Adrenal gland (tissue), 12 donors: Measurements from ENCODE around the gene BBC3. TPM values are rescaled to one million over a fixed set of nuclear protein-coding genes. Genes with fewer than 3 reads are reported as not detected.

Experiments
- DNase-seq, 7 donors: peaks; one replicate each; pipeline ENCODE4 v3.0.0-alpha.2; 2019 to 2020
- H3K27ac ChIP-seq, 5 donors: fragments of 200-600 bp; sonication (generic) in 4 of 5; 1 replicate in 3 of 5; 2 replicates in 2 of 5; pipeline versions ENCODE4 v1.5.1 to v1.8.0; 2016 to 2020; ENCODE audit warnings: mild to moderate bottlenecking in 1 of 5
- H3K27me3 ChIP-seq: fragments of 200-600 bp; 2 replicates; pipeline ENCODE4 v1.8.0; 2021
- H3K36me3 ChIP-seq, 2 donors: fragments of 200-600 bp; replicated peaks in 1 of 2; 1 replicate in 1 of 2; 2 replicates in 1 of 2; pipeline versions ENCODE4 v1.5.1 to v1.8.0; 2018 to 2022
- H3K4me1 ChIP-seq, 2 donors: fragments of 200-600 bp; replicated peaks in 1 of 2; 1 replicate in 1 of 2; 2 replicates in 1 of 2; pipeline versions ENCODE4 v1.5.1 to v1.8.0; 2018 to 2021
- H3K4me3 ChIP-seq, 4 donors: fragments of 200-600 bp; sonication (generic) in 3 of 4; one replicate each; pipeline ENCODE4 v1.5.1; 2016 to 2018
- H3K9me3 ChIP-seq, 3 donors: fragments of 200-600 bp; sonication (generic) in 1 of 3; replicated peaks in 1 of 3; 1 replicate in 2 of 3; 2 replicates in 1 of 3; pipeline versions ENCODE4 v1.5.1 to v1.8.0; 2016 to 2021
- POLR2A ChIP-seq, 2 donors: fragments of 450-650 bp; IDR thresholded peaks; one replicate each; pipeline ENCODE4 v1.6.1; 2017; ENCODE audit warnings: antibody characterized with exemption in 2 of 2, mild to moderate bottlenecking in 2 of 2, moderate library complexity in 1 of 2
- WGBS, 4 donors: extraction: QIAGEN DNeasy Blood & Tissue Kit in 2 of 4; methylation state at CpG; one replicate each; pipeline versions ENCODE4 v1.1.5 to v1.1.7; 2013 to 2017; 5-methylcytosine and 5-hydroxymethylcytosine counted together
- intact Hi-C, 2 donors: fragments of 100-400 bp; cut with DNase I; formaldehyde crosslinking; loops; one replicate each; pipeline versions ENCODE4 v1.14.1 to v1.15.0; 2022 to 2023
- microRNA counts, 2 donors: library from miRNA; unstranded; fragments of <30 nt; microRNA quantifications; one replicate each; lab custom pipeline; 2016
- microRNA-seq, 3 donors: library from miRNA; unstranded; fragments of <30 nt; microRNA quantifications; one replicate each; pipeline ENCODE4, GENCODE V29; 2017 to 2020
- polyA plus RNA-seq, 3 donors: library from polyadenylated mRNA; stranded (reverse); fragments of 200-250 nt in 2 of 3; fragments of 350-450 nt in 1 of 3; fragmentation: Illumina TruSeq in 1 of 3; extraction: RNeasy Lipid Tissue Mini Kit (QIAGEN cat#74804) in 1 of 3; gene quantifications; one replicate each; pipeline ENCODE4 v1.2.3, GENCODE V29; 2013 to 2014
- small RNA-seq, 2 donors: library from RNA; depleted of rRNA; stranded (forward); fragments of <200 nt; gene quantifications; one replicate each; pipeline ENCODE3, GENCODE V24; 2016
- total RNA-seq, 9 donors: library from RNA; depleted of rRNA in 4 of 9; stranded (reverse); fragments of >200 nt in 4 of 9; fragments of 120-200 nt in 1 of 9; fragmentation: NEBNext Ultra II Directional in 1 of 9; extraction: Animal tissue kit (Norgen Biotek cat#: 25700) in 1 of 9; gene quantifications; one replicate each; pipeline versions ENCODE4 v1.1.0 to v1.2.4, GENCODE V29; 2013 to 2023
- TF ChIP-seq, protein P1 (sequence below), 6 experiments: fragments of 450-650 bp in 4 of 6; fragments of 200-600 bp in 2 of 6; sonication (generic) in 1 of 6; IDR thresholded peaks; 1 replicate in 5 of 6; 2 replicates in 1 of 6; pipeline versions ENCODE4 v1.5.1 to v1.8.0; 2016 to 2021; ENCODE audit warnings: antibody characterized with exemption in 6 of 6, mild to moderate bottlenecking in 2 of 6, moderate library complexity in 1 of 6
- donor health status: healthy with polysubstance abuse.
- donor health status: Bipolar disorder and iron deficiency.
- donor health status: DM: yes; HTN: yes; CAD: no.
- donor health status: DM: no; HTN: no; CAD: no.
- donor health status: DM: no; HTN: no; CAD: no.
- donor health status: DM: yes; HTN: yes; CAD: no.

BBC3 gene
- total and polyA plus RNA-seq, 12 donors = 0.27 to 17.9 (median 7.5) TPM

DNA sequence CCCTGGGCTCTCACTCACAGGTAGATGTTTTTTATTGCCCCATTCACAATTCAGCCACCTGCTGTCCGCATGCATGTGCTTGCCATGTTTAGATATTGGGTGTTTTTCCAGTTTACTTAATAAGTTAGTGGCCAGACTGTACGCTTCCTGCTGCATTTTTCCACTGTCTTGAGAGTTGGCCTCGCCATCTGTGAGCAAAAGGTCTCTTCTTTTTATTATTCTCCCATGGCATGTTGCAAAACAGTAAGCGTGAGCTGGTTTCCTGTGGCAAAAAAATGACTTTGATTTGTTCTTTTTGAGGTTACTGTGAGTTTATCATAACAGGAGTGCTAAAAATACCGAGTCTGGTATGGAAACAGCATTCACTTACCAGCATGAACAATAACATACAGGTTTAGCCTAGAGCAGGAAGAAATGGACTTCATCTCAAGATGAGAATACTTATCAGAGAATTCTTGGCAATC, 54.3 kb downstream of the BBC3 start:
- peaks cover 0 to 21% of the 10 kb centered on the region in 2 donors for H3K36me3 ChIP-seq
- no peaks in the 10 kb centered on the region for H3K27me3 ChIP-seq
- peaks cover 0 to 17% of the 10 kb centered on the region in 2 donors for H3K4me1 ChIP-seq
- intact Hi-C loops = no loop called here
- no peaks in the 10 kb centered on the region for H3K9me3 ChIP-seq
- peak in 5 of 7 donors; percentile 19 to 66 (median 28) for DNase-seq
- no peak for TF ChIP-seq POLR2A (IDR thresholded peaks at IDR 0.05)
- TF ChIP-seq, protein P1, sequence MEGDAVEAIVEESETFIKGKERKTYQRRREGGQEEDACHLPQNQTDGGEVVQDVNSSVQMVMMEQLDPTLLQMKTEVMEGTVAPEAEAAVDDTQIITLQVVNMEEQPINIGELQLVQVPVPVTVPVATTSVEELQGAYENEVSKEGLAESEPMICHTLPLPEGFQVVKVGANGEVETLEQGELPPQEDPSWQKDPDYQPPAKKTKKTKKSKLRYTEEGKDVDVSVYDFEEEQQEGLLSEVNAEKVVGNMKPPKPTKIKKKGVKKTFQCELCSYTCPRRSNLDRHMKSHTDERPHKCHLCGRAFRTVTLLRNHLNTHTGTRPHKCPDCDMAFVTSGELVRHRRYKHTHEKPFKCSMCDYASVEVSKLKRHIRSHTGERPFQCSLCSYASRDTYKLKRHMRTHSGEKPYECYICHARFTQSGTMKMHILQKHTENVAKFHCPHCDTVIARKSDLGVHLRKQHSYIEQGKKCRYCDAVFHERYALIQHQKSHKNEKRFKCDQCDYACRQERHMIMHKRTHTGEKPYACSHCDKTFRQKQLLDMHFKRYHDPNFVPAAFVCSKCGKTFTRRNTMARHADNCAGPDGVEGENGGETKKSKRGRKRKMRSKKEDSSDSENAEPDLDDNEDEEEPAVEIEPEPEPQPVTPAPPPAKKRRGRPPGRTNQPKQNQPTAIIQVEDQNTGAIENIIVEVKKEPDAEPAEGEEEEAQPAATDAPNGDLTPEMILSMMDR (IDR thresholded peaks at IDR 0.05) = no peak
- H3K4me3 ChIP-seq = no peak overlapping the region
- H3K27ac ChIP-seq = peak overlapping the region in 2 of 5 donors; percentile 46 to 78
- 47 to 52% (median 49%) methylated on average over 5 of the region's 5 CpGs for WGBS, 4 donors

GRCh38 chr19:47176071-47176626, 54.9 kb downstream of the BBC3 start:
- 82 to 87% (median 85%) methylated on average over 5 of the region's 5 CpGs for WGBS, 4 donors
- H3K4me3 ChIP-seq = no peak overlapping the region
- intact Hi-C loops = no loop called here
- TF ChIP-seq, protein P1 (IDR thresholded peaks at IDR 0.05) = no peak
- no peak for TF ChIP-seq POLR2A (IDR thresholded peaks at IDR 0.05)
- peak overlapping the region in 2 of 5 donors; percentile 46 to 78 for H3K27ac ChIP-seq
- H3K36me3 ChIP-seq = peaks cover 0 to 26% of the 10 kb centered on the region in 2 donors
- no peaks in the 10 kb centered on the region for H3K27me3 ChIP-seq
- H3K9me3 ChIP-seq = no peaks in the 10 kb centered on the region
- no peak for DNase-seq
- H3K4me1 ChIP-seq = peaks cover 0 to 17% of the 10 kb centered on the region in 2 donors

- 90 to 98% (median 94%) methylated on average over 14 to 19 of the region's 19 CpGs for WGBS, 4 donors
- H3K27me3 ChIP-seq = no peaks in the 10 kb centered on the region
Observed at GRCh38 chr19:47172666-47173455, 58.1 kb downstream of the BBC3 start.

More at GRCh38 chr19:47172666-47173455, 58.1 kb downstream of the BBC3 start:
- Histone ChIP-seq H3K36me3 (peaks cover 0 to 41% of the 10 kb centered on the region in 2 donors), H3K4me1 (peaks cover 0 to 17% of the 10 kb centered on the region in 2 donors), H3K4me3 (no peak overlapping the region), H3K27ac (no peak overlapping the region), H3K9me3 (no peaks in the 10 kb centered on the region)
- intact Hi-C loops = no loop called here
- no peak for DNase-seq
- TF ChIP-seq, protein P1 (IDR thresholded peaks at IDR 0.05) = no peak

MicroRNAs within 50 kb of the gene (microRNA counts, 767-probe panel; counts per million panel counts)
- 0 counts per million in 2 donors for microRNA hsa-miR-3190-5p (lab: Ali Mortazavi, UCI)

Small RNA genes within 50 kb of the gene (microRNA-seq; reads per million reads assigned to microRNA genes)
- gene MIR3190 (0 reads per million in 3 donors), gene MIR3191 (0 reads per million in 3 donors)

Small RNA genes within 50 kb of the gene (small RNA-seq; reads per million reads assigned to genes)
- gene MIR3190 = 0 reads per million in 2 donors

Other genes starting within 250 kb of the BBC3 start
- 1 to 10 TPM in 3 of 9 donors, under 1 TPM in 4, not detected in 2; 0.28 to 3.5 (median 0.39) TPM for gene NPAS1, start 211.4 kb downstream of the BBC3 start, total RNA-seq
- gene NPAS1, start 211.4 kb downstream of the BBC3 start, polyA plus RNA-seq = 1 to 10 TPM in 1 of 3 donors, under 1 TPM in 1, not detected in 1; 0.84 to 3.1 TPM
- gene TMEM160, start 182.6 kb downstream of the BBC3 start, total RNA-seq = 10 to 100 TPM; 16.5 to 76.2 (median 40.2) TPM
- 100 to 1,000 TPM in 1 of 3 donors, 10 to 100 TPM in 1, under 1 TPM in 1; 0.62 to 120 (median 11.7) TPM for gene TMEM160, start 182.6 kb downstream of the BBC3 start, polyA plus RNA-seq
- gene ZC3H4, start 117.4 kb downstream of the BBC3 start, total RNA-seq = 10 to 100 TPM in 8 of 9 donors, 1 to 10 TPM in 1; 5.7 to 45.0 (median 23.7) TPM
- 10 to 100 TPM; 10.8 to 24.9 (median 19.7) TPM for gene ZC3H4, start 117.4 kb downstream of the BBC3 start, polyA plus RNA-seq
- 10 to 100 TPM; 40.1 to 77.6 (median 49.8) TPM for gene SAE1, start 100.4 kb downstream of the BBC3 start, total RNA-seq
- gene SAE1, start 100.4 kb downstream of the BBC3 start, polyA plus RNA-seq = 10 to 100 TPM; 19.0 to 71.8 (median 23.6) TPM
- 10 to 100 TPM in 8 of 9 donors, 1 to 10 TPM in 1; 6.0 to 52.9 (median 30.5) TPM for gene CCDC9, start 25.3 kb upstream of the BBC3 start, total RNA-seq
- 10 to 100 TPM; 23.2 to 86.5 (median 31.8) TPM for gene CCDC9, start 25.3 kb upstream of the BBC3 start, polyA plus RNA-seq
- 100 to 1,000 TPM in 1 of 9 donors, 10 to 100 TPM in 7, 1 to 10 TPM in 1; 6.9 to 183 (median 61.7) TPM for gene INAFM1, start 43.7 kb upstream of the BBC3 start, total RNA-seq
- gene INAFM1, start 43.7 kb upstream of the BBC3 start, polyA plus RNA-seq = 100 to 1,000 TPM in 1 of 3 donors, 10 to 100 TPM in 1, 1 to 10 TPM in 1; 7.8 to 144 (median 62.0) TPM
- gene C5AR1, start 78.7 kb upstream of the BBC3 start, total RNA-seq = 10 to 100 TPM in 7 of 9 donors, 1 to 10 TPM in 1, under 1 TPM in 1; 0.91 to 34.8 (median 19.1) TPM
- 1 to 10 TPM; 3.2 to 7.9 (median 3.9) TPM for gene C5AR1, start 78.7 kb upstream of the BBC3 start, polyA plus RNA-seq
- 1 to 10 TPM in 7 of 9 donors, under 1 TPM in 2; 0.28 to 4.4 (median 2.6) TPM for gene C5AR2, start 101.0 kb upstream of the BBC3 start, total RNA-seq
- 1 to 10 TPM in 1 of 3 donors, under 1 TPM in 2; 0.37 to 1.1 (median 0.57) TPM for gene C5AR2, start 101.0 kb upstream of the BBC3 start, polyA plus RNA-seq
- 10 to 100 TPM in 6 of 9 donors, 1 to 10 TPM in 3; 6.3 to 16.9 (median 10.8) TPM for gene DHX34, start 118.1 kb upstream of the BBC3 start, total RNA-seq
- 10 to 100 TPM in 2 of 3 donors, 1 to 10 TPM in 1; 5.0 to 49.7 (median 28.2) TPM for gene DHX34, start 118.1 kb upstream of the BBC3 start, polyA plus RNA-seq
- gene MEIS3, start 188.3 kb upstream of the BBC3 start, total RNA-seq = 1 to 10 TPM; 2.4 to 9.4 (median 4.7) TPM
- 10 to 100 TPM in 1 of 3 donors, 1 to 10 TPM in 2; 2.1 to 15.5 (median 8.9) TPM for gene MEIS3, start 188.3 kb upstream of the BBC3 start, polyA plus RNA-seq
- 1 to 10 TPM in 4 of 9 donors, under 1 TPM in 2, not detected in 3; 0.22 to 6.1 (median 2.6) TPM for gene SLC8A2, start 240.7 kb upstream of the BBC3 start, total RNA-seq
- 1 to 10 TPM in 2 of 3 donors, under 1 TPM in 1; 0.74 to 3.1 (median 3.0) TPM for gene SLC8A2, start 240.7 kb upstream of the BBC3 start, polyA plus RNA-seq